Prostate gland (tissue), 2 donors: ENCODE results near the gene DENND1C.

Experiments
- CTCF ChIP-seq, 4 experiments: fragments of 200-600 bp in 2 of 4; fragments of 450-650 bp in 2 of 4; sonication (generic) in 2 of 4; IDR thresholded peaks; 1 replicate in 3 of 4; 2 replicates in 1 of 4; pipeline ENCODE4 v1.5.1; 2016 to 2019; ENCODE audit warnings: antibody characterized with exemption in 4 of 4, mild to moderate bottlenecking in 2 of 4, moderate library complexity in 2 of 4
- POLR2A ChIP-seq: fragments of 450-650 bp; IDR thresholded peaks from one replicate; pipeline ENCODE4 v1.6.1; 2016; ENCODE audit warnings: antibody characterized with exemption, mild to moderate bottlenecking
- POLR2AphosphoS5 ChIP-seq: sonication (generic); formaldehyde crosslinking; IDR thresholded peaks from one replicate; pipeline ENCODE4 v1.6.1; 2017; ENCODE audit warnings: antibody characterized with exemption

- TF ChIP-seq CTCF (IDR thresholded peaks at IDR 0.05) (no peak), POLR2A (no peak), POLR2AphosphoS5 (no peak)
These were observed 40.4 kb upstream of the DENND1C start for GRCh38 chr19:6521718-6522646.
